Measurements from ENCODE around the gene NPVF. TPM values are rescaled to one million over a fixed set of nuclear protein-coding genes. Genes with fewer than 3 reads are reported as not detected.

NPVF gene
- total RNA-seq, 6 experiments from 2014 or later = not detected

- Histone ChIP-seq H3K27me3 (no peaks in the 10 kb centered on the region), H3K4me3 (no peak overlapping the region), H3K27ac (no peak overlapping the region), H3K36me3 (no peaks in the 10 kb centered on the region), H3K9me3 (no peaks in the 10 kb centered on the region), H3K4me1 (no peaks in the 10 kb centered on the region)
- ATAC-seq = no peak
- TF ChIP-seq POLR2A (IDR thresholded peaks at IDR 0.05) (no peak), CTCF (IDR thresholded peaks at IDR 0.05) (no peak)
- DNase-seq = no peak
- intact Hi-C loops (cut with DNase I) = no loop called here
Measured at GRCh38 chr7:25240896-25241295, 12.6 kb upstream of the NPVF start.

- no peak for ATAC-seq
- Histone ChIP-seq H3K4me1 (no peaks in the 10 kb centered on the region), H3K27me3 (no peaks in the 10 kb centered on the region), H3K36me3 (no peaks in the 10 kb centered on the region), H3K9me3 (no peaks in the 10 kb centered on the region), H3K4me3 (no peak overlapping the region), H3K27ac (no peak overlapping the region)
- intact Hi-C loops (cut with DNase I) = no loop called here
- WGBS (ENCODE audit: insufficient coverage, low coverage, low lambda C conversion rate, missing lambda C conversion rate) = 68% methylated on average over 8 of the region's 10 CpGs
- TF ChIP-seq CTCF (IDR thresholded peaks at IDR 0.05) (no peak), POLR2A (IDR thresholded peaks at IDR 0.05) (no peak)
- no peak for DNase-seq
Measured at GRCh38 chr7:25240340-25240739, 12.1 kb upstream of the NPVF start.

- DNase-seq (no peak), ATAC-seq (no peak)
- WGBS (ENCODE audit: insufficient coverage, low coverage, low lambda C conversion rate, missing lambda C conversion rate) = 84% methylated on average over 3 of the region's 3 CpGs
- intact Hi-C loops (cut with DNase I) = no loop called here
- Histone ChIP-seq H3K9me3 (no peaks in the 10 kb centered on the region), H3K27me3 (no peaks in the 10 kb centered on the region), H3K27ac (no peak overlapping the region), H3K36me3 (no peaks in the 10 kb centered on the region), H3K4me1 (no peaks in the 10 kb centered on the region), H3K4me3 (no peak overlapping the region)
- no peak for TF ChIP-seq POLR2A (IDR thresholded peaks at IDR 0.05)
- TF ChIP-seq CTCF (IDR thresholded peaks at IDR 0.05) = no peak
Measured at GRCh38 chr7:25239888-25240287, 11.6 kb upstream of the NPVF start.

- TF ChIP-seq POLR2A (IDR thresholded peaks at IDR 0.05) (no peak), CTCF (IDR thresholded peaks at IDR 0.05) (no peak)
- H3K4me1 ChIP-seq = no peaks in the 10 kb centered on the region
- H3K27me3 ChIP-seq = no peaks in the 10 kb centered on the region
- ATAC-seq (no peak), DNase-seq (no peak)
- no peak overlapping the region for H3K4me3 ChIP-seq
- no peaks in the 10 kb centered on the region for H3K9me3 ChIP-seq
- intact Hi-C loops (cut with DNase I) = no loop called here
- 63% methylated on average over 2 of the region's 2 CpGs for WGBS (ENCODE audit: insufficient coverage, low coverage, low lambda C conversion rate, missing lambda C conversion rate)
- H3K27ac ChIP-seq = no peak overlapping the region
- H3K36me3 ChIP-seq = no peaks in the 10 kb centered on the region
Measured at GRCh38 chr7:25238066-25238725, 9.9 kb upstream of the NPVF start.

GRCh38 chr7:25235471-25235870, 7.2 kb upstream of the NPVF start:
- Histone ChIP-seq H3K4me1 (no peaks in the 10 kb centered on the region), H3K36me3 (no peaks in the 10 kb centered on the region), H3K27me3 (no peaks in the 10 kb centered on the region), H3K4me3 (no peak overlapping the region), H3K27ac (no peak overlapping the region), H3K9me3 (no peaks in the 10 kb centered on the region)
- intact Hi-C loops (cut with DNase I) = no loop called here
- DNase-seq (no peak), ATAC-seq (no peak)
- TF ChIP-seq CTCF (IDR thresholded peaks at IDR 0.05) (no peak), POLR2A (IDR thresholded peaks at IDR 0.05) (no peak)
- 79% methylated on average over 2 of the region's 3 CpGs for WGBS (ENCODE audit: insufficient coverage, low coverage, low lambda C conversion rate, missing lambda C conversion rate)
